ENCODE data around the gene PTPN18.

Gene PTPN18

GRCh38 chr2:130345611-130346010 lies 10.2 kb upstream of the PTPN18 start:
- Histone ChIP-seq H3K4me3 (ENCODE audit: low read length) (no peak overlapping the region), H2AFZ (ENCODE audit: low read depth, low read length) (no peak overlapping the region), H3K36me3 (replicated peaks; ENCODE audit: low read depth, low read length) (peaks cover 52% of the 10 kb centered on the region), H3K4me2 (ENCODE audit: low read length) (no peak overlapping the region), H3K9me3 (ENCODE audit: insufficient read depth, low read length) (peaks cover 3% of the 10 kb centered on the region; the same call in 1 of the 2 replicates), H3K4me1 (ENCODE audit: low read length) (peaks cover 9% of the 10 kb centered on the region), H3K27ac (ENCODE audit: low read length) (no peak overlapping the region), H4K20me1 (ENCODE audit: insufficient read depth, low read length) (no peaks in the 10 kb centered on the region; the same call in 1 of the 2 replicates), H3K9ac (ENCODE audit: low read length) (no peak overlapping the region), H3K27me3 (ENCODE audit: low read depth, low read length) (no peaks in the 10 kb centered on the region), H3K79me2 (ENCODE audit: low read length) (peaks cover 28% of the 10 kb centered on the region)
- TF ChIP-seq EZH2phosphoT487 (IDR thresholded peaks at IDR 0.05; ENCODE audit: low read depth) (no peak), CTCF (IDR thresholded peaks at IDR 0.05; ENCODE audit: low read depth, low read length) (no peak)

GRCh38 chr2:130346041-130346740 lies 9.7 kb upstream of the PTPN18 start:
- no peaks in the 10 kb centered on the region; the same call in 1 of the 2 replicates for H4K20me1 ChIP-seq (ENCODE audit: insufficient read depth, low read length)
- H3K27ac ChIP-seq (ENCODE audit: low read length): no peak overlapping the region
- H2AFZ ChIP-seq (ENCODE audit: low read depth, low read length): no peak overlapping the region
- no peak overlapping the region for H3K4me2 ChIP-seq (ENCODE audit: low read length)
- peaks cover 7% of the 10 kb centered on the region for H3K4me1 ChIP-seq (ENCODE audit: low read length)
- H3K79me2 ChIP-seq (ENCODE audit: low read length): peaks cover 28% of the 10 kb centered on the region
- H3K27me3 ChIP-seq (ENCODE audit: low read depth, low read length): no peaks in the 10 kb centered on the region
- no peak overlapping the region for H3K4me3 ChIP-seq (ENCODE audit: low read length)
- H3K9me3 ChIP-seq (ENCODE audit: insufficient read depth, low read length): peaks cover 3% of the 10 kb centered on the region; the same call in 1 of the 2 replicates
- H3K9ac ChIP-seq (ENCODE audit: low read length): no peak overlapping the region
- peaks cover 52% of the 10 kb centered on the region for H3K36me3 ChIP-seq (replicated peaks; ENCODE audit: low read depth, low read length)
- TF ChIP-seq CTCF (IDR thresholded peaks at IDR 0.05; ENCODE audit: low read depth, low read length): no peak
- TF ChIP-seq EZH2phosphoT487 (IDR thresholded peaks at IDR 0.05; ENCODE audit: low read depth): no peak

- Histone ChIP-seq H3K9me3 (ENCODE audit: insufficient read depth, low read length) (peaks cover 3% of the 10 kb centered on the region; the same call in 1 of the 2 replicates), H4K20me1 (ENCODE audit: insufficient read depth, low read length) (no peaks in the 10 kb centered on the region; the same call in 1 of the 2 replicates), H3K4me2 (ENCODE audit: low read length) (no peak overlapping the region), H3K79me2 (ENCODE audit: low read length) (peaks cover 28% of the 10 kb centered on the region), H3K27ac (ENCODE audit: low read length) (no peak overlapping the region), H2AFZ (ENCODE audit: low read depth, low read length) (no peak overlapping the region), H3K4me1 (ENCODE audit: low read length) (peaks cover 4% of the 10 kb centered on the region), H3K9ac (ENCODE audit: low read length) (no peak overlapping the region), H3K36me3 (replicated peaks; ENCODE audit: low read depth, low read length) (peaks cover 52% of the 10 kb centered on the region), H3K27me3 (ENCODE audit: low read depth, low read length) (no peaks in the 10 kb centered on the region), H3K4me3 (ENCODE audit: low read length) (no peak overlapping the region)
- no peak for TF ChIP-seq CTCF (IDR thresholded peaks at IDR 0.05; ENCODE audit: low read depth, low read length)
- no peak for TF ChIP-seq EZH2phosphoT487 (IDR thresholded peaks at IDR 0.05; ENCODE audit: low read depth)
Observed at GRCh38 chr2:130346741-130347066, 9.2 kb upstream of the PTPN18 start.

GRCh38 chr2:130347220-130347925 lies 8.5 kb upstream of the PTPN18 start:
- no peak overlapping the region for H3K9ac ChIP-seq (ENCODE audit: low read length)
- no peak overlapping the region for H3K4me2 ChIP-seq (ENCODE audit: low read length)
- no peak overlapping the region for H3K27ac ChIP-seq (ENCODE audit: low read length)
- H4K20me1 ChIP-seq (ENCODE audit: insufficient read depth, low read length): no peaks in the 10 kb centered on the region; the same call in 1 of the 2 replicates
- TF ChIP-seq CTCF (IDR thresholded peaks at IDR 0.05; ENCODE audit: low read depth, low read length): no peak
- TF ChIP-seq EZH2phosphoT487 (IDR thresholded peaks at IDR 0.05; ENCODE audit: low read depth): no peak
- H3K27me3 ChIP-seq (ENCODE audit: low read depth, low read length): no peaks in the 10 kb centered on the region
- peaks cover 3% of the 10 kb centered on the region; the same call in 1 of the 2 replicates for H3K9me3 ChIP-seq (ENCODE audit: insufficient read depth, low read length)
- peaks cover 28% of the 10 kb centered on the region for H3K79me2 ChIP-seq (ENCODE audit: low read length)
- H3K36me3 ChIP-seq (replicated peaks; ENCODE audit: low read depth, low read length): peaks cover 52% of the 10 kb centered on the region
- H2AFZ ChIP-seq (ENCODE audit: low read depth, low read length): no peak overlapping the region
- H3K4me1 ChIP-seq (ENCODE audit: low read length): peaks cover 4% of the 10 kb centered on the region
- H3K4me3 ChIP-seq (ENCODE audit: low read length): no peak overlapping the region
